Left renal pelvis (tissue), 4 donors: ENCODE data around the gene MB21D2. TPM values are rescaled to one million over a fixed set of nuclear protein-coding genes. Genes with fewer than 3 reads are reported as not detected.

Source experiments
- DNase-seq, 4 donors: peaks; one replicate each; pipeline ENCODE4 v3.0.0-alpha.2; 2013; ENCODE audit warnings: low read depth in 4 of 4, low spot score in 3 of 4
- polyA plus RNA-seq, 4 donors: library from polyadenylated mRNA; unstranded; fragments of 120-200 nt; gene quantifications; one replicate each; pipeline ENCODE4 v1.2.1, GENCODE V29; 2013; ENCODE audit not compliant: insufficient read length in 4 of 4

MB21D2 gene
- polyA plus RNA-seq, 4 donors = 8.1 to 17.4 (median 16.2) TPM

GRCh38 chr3:192840143-192840836 lies 77.4 kb downstream of the MB21D2 start:
- DNase-seq = no peak

- DNase-seq = no peak
These were observed 81.5 kb downstream of the MB21D2 start for GRCh38 chr3:192835818-192836815.

- DNase-seq = no peak
These were observed 83.2 kb downstream of the MB21D2 start for GRCh38 chr3:192834428-192834827.

GRCh38 chr3:192833177-192833890 lies 84.3 kb downstream of the MB21D2 start:
- DNase-seq = no peak

- DNase-seq = no peak
These were observed 85.8 kb downstream of the MB21D2 start for GRCh38 chr3:192831801-192832347.

GRCh38 chr3:192831111-192831644 lies 86.5 kb downstream of the MB21D2 start:
- DNase-seq = no peak

- DNase-seq = no peak
These were observed 87.2 kb downstream of the MB21D2 start for GRCh38 chr3:192830291-192831110.

- no peak for DNase-seq
These were observed 89.6 kb downstream of the MB21D2 start for GRCh38 chr3:192827863-192828594.

GRCh38 chr3:192827208-192827607 lies 90.4 kb downstream of the MB21D2 start:
- no peak for DNase-seq

GRCh38 chr3:192826214-192827006 lies 91.2 kb downstream of the MB21D2 start:
- no peak for DNase-seq

GRCh38 chr3:192825657-192826200 lies 91.9 kb downstream of the MB21D2 start:
- DNase-seq = peak in 2 of 4 donors; percentile 55 to 64

- DNase-seq = no peak
These were observed 92.4 kb downstream of the MB21D2 start for GRCh38 chr3:192825216-192825615.

- no peak for DNase-seq
These were observed 93.3 kb downstream of the MB21D2 start for GRCh38 chr3:192824313-192824712.

GRCh38 chr3:192821161-192821560 lies 96.5 kb downstream of the MB21D2 start:
- DNase-seq = no peak

GRCh38 chr3:192820161-192820560 lies 97.5 kb downstream of the MB21D2 start:
- no peak for DNase-seq

- DNase-seq = no peak
These were observed 98.6 kb downstream of the MB21D2 start for GRCh38 chr3:192819001-192819569.

GRCh38 chr3:192818126-192818525 lies 99.5 kb downstream of the MB21D2 start:
- DNase-seq = no peak
